H1 (cell line): ENCODE data around the gene MASP1.

ENCODE experiments used
- CBX8 ChIP-seq: fragments of 300-800, 300-1000 bp; sonication (generic); IDR thresholded peaks from 2 replicates; pipeline ENCODE4 v1.7.1; 2016; ENCODE audit warnings: low read depth, low read length, borderline replicate concordance
- CHD1 ChIP-seq: IDR thresholded peaks from 2 replicates; pipeline ENCODE4 v1.6.1; 2012; ENCODE audit warnings: low read depth, low read length, improper control_type of control experiment
- EP300 ChIP-seq, 2 experiments: IDR thresholded peaks; 1 replicate in 1 of 2; 2 replicates in 1 of 2; pipeline ENCODE4 v1.6.1; 2011 to 2012; ENCODE audit warnings: low read depth in 2 of 2, low read length in 2 of 2, mild to moderate bottlenecking in 2 of 2, borderline replicate concordance in 1 of 2, inconsistent platforms in 1 of 2, moderate library complexity in 1 of 2
- EZH2 ChIP-seq: fragments of 200-600 bp; sonication (generic); IDR thresholded peaks from 2 replicates; pipeline ENCODE4 v1.7.1; 2012; ENCODE audit warnings: low read depth, mild to moderate bottlenecking, moderate library complexity, low read length, inconsistent platforms; ENCODE audit not compliant: severe bottlenecking
- POLR2A ChIP-seq, 2 experiments: IDR thresholded peaks; 1 replicate in 1 of 2; 2 replicates in 1 of 2; pipeline ENCODE4 v1.6.1; 2011; ENCODE audit warnings: low read depth in 2 of 2, low read length in 2 of 2, mild to moderate bottlenecking in 2 of 2; ENCODE audit errors: control extremely low read depth in 1 of 2
- RNF2 ChIP-seq: fragments of 200-900, 300-1000 bp; sonication (generic); IDR thresholded peaks from 2 replicates; pipeline ENCODE4 v1.7.1; 2016; ENCODE audit warnings: borderline replicate concordance, low read depth, mild to moderate bottlenecking, antibody characterized with exemption, low read length; ENCODE audit not compliant: poor library complexity, severe bottlenecking; ENCODE audit errors: missing control alignments
- USF2 ChIP-seq: IDR thresholded peaks from 2 replicates; pipeline ENCODE4 v1.6.1; 2011; ENCODE audit warnings: low read length, improper control_type of control experiment
- TF ChIP-seq, protein P1 (sequence below), 3 experiments: IDR thresholded peaks; 1 replicate in 2 of 3; 2 replicates in 1 of 3; pipeline versions ENCODE4 v1.5.1 to v1.6.1; 2011; ENCODE audit warnings: low read length in 3 of 3, mild to moderate bottlenecking in 3 of 3, inconsistent platforms in 2 of 3, low read depth in 1 of 3, moderate library complexity in 1 of 3; ENCODE audit not compliant: insufficient read depth in 1 of 3; ENCODE audit errors: control extremely low read depth in 1 of 3

DNA sequence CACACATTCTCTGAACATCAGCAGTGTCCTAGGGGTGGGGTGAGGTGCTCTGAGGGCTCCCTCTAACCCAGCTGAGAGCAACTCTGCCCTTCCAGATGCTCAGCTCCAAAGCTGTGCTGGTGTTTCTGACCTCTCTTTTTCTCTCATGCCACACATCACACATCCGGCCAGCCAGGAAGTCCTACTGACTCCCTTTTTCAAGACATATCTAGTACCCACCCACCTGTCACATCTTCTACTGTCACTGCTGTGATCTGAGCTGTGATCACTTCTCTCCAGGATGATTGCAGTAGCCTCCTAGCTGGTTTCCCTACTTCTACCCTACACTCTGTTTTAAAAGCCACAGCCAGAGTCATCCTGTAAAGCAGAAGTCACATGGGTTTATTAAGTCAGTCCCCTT is 30.2 kb upstream of the MASP1 start:
- TF ChIP-seq EZH2 (no peak), CBX8 (no peak), RNF2 (no peak), CHD1 (no peak), EP300 (IDR thresholded peaks at IDR 0.05; ENCODE audit: borderline replicate concordance in 1 of 2, low read depth in 2 of 2, low read length in 2 of 2) (no peak), POLR2A (IDR thresholded peaks at IDR 0.05; ENCODE audit: control extremely low read depth in 1 of 2, low read depth in 2 of 2, low read length in 2 of 2) (no peak), USF2 (no peak)
- TF ChIP-seq, protein P1, sequence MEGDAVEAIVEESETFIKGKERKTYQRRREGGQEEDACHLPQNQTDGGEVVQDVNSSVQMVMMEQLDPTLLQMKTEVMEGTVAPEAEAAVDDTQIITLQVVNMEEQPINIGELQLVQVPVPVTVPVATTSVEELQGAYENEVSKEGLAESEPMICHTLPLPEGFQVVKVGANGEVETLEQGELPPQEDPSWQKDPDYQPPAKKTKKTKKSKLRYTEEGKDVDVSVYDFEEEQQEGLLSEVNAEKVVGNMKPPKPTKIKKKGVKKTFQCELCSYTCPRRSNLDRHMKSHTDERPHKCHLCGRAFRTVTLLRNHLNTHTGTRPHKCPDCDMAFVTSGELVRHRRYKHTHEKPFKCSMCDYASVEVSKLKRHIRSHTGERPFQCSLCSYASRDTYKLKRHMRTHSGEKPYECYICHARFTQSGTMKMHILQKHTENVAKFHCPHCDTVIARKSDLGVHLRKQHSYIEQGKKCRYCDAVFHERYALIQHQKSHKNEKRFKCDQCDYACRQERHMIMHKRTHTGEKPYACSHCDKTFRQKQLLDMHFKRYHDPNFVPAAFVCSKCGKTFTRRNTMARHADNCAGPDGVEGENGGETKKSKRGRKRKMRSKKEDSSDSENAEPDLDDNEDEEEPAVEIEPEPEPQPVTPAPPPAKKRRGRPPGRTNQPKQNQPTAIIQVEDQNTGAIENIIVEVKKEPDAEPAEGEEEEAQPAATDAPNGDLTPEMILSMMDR (IDR thresholded peaks at IDR 0.05; ENCODE audit: control extremely low read depth in 1 of 3, insufficient read depth in 1 of 3, low read depth in 1 of 3, low read length in 3 of 3): no peak
